Measurements from ENCODE around the gene ABLIM1.

- TF ChIP-seq HDGF (IDR thresholded peaks at IDR 0.05) (no peak), ELK1 (IDR thresholded peaks at IDR 0.05; ENCODE audit: low read depth, low read length) (no peak), CTCF (IDR thresholded peaks at IDR 0.05 in 2 of 3, conservative IDR thresholded peaks at IDR 0.05 in 1 of 3; ENCODE audit: control insufficient read depth in 2 of 3, extremely low read depth in 1 of 3, insufficient read depth in 1 of 3, low read depth in 3 of 3, low read length in 3 of 3) (no peak)
Measured at GRCh38 chr10:114472877-114473253, 185.2 kb downstream of the ABLIM1 start.
